GM12892 (cell line): ENCODE data around the gene ZNF480.

Experiments used
- POLR2A ChIP-seq: IDR thresholded peaks from 2 replicates; pipeline ENCODE4 v1.6.1; 2011; ENCODE audit warnings: low read depth, low read length, control low read depth
- POLR2AphosphoS5 ChIP-seq: IDR thresholded peaks from 2 replicates; pipeline ENCODE4 v1.6.1; 2011; ENCODE audit warnings: low read depth, low read length, control low read depth
- TAF1 ChIP-seq: IDR thresholded peaks from 2 replicates; pipeline ENCODE4 v1.6.1; 2011; ENCODE audit warnings: low read depth, mild to moderate bottlenecking, control low read depth, low read length, borderline replicate concordance

- TF ChIP-seq POLR2AphosphoS5 (no peak), POLR2A (no peak), TAF1 (no peak)
Observed at GRCh38 chr19:52345162-52345561, 48.2 kb downstream of the ZNF480 start.
